OCI-LY3 (cell line): ENCODE measurements around the gene MYO1E.
"Not testable (repeated sequence)": the region's sequence is repeated elsewhere in the genome, so short reads cannot be mapped to it uniquely, and the experiment has no call there.

Experiments used
- H2AFZ ChIP-seq: fragments of 200-600, 300-600 bp; shearing (Covaris generic); 2 replicates; pipeline ENCODE4 v1.6.0; 2014; ENCODE audit warnings: antibody characterized with exemption, low read depth, low read length
- H3K27ac ChIP-seq: fragments of 200-600, 300-600 bp; sonication (generic); 2 replicates; pipeline ENCODE4 v1.5.1; 2014; ENCODE audit warnings: mild to moderate bottlenecking, low read length, moderate library complexity, mixed read lengths
- H3K27me3 ChIP-seq: fragments of 200-600, 300-600 bp; sonication (generic); 2 replicates; pipeline ENCODE4 v1.6.1; 2014; ENCODE audit warnings: low read depth, low read length, mixed read lengths
- H3K36me3 ChIP-seq: fragments of 200-600, 300-600 bp; sonication (generic); replicated peaks from 2 replicates; pipeline ENCODE3; 2014; ENCODE audit warnings: low read depth, low read length, mixed read lengths
- H3K4me1 ChIP-seq: fragments of 300-600, 200-600 bp; sonication (generic); 2 replicates; pipeline ENCODE4 v1.6.1; 2014; ENCODE audit warnings: low read length, mixed read lengths
- H3K4me2 ChIP-seq: fragments of 200-600, 300-600 bp; sonication (generic); 2 replicates; pipeline ENCODE4 v1.6.1; 2014; ENCODE audit warnings: low read length, mixed read lengths
- H3K4me3 ChIP-seq: fragments of 300-600, 200-600 bp; sonication (generic); 2 replicates; pipeline ENCODE4 v1.5.1; 2014; ENCODE audit warnings: antibody characterized with exemption, mild to moderate bottlenecking, low read length, moderate library complexity
- H3K79me2 ChIP-seq: fragments of 300-600, 200-600 bp; shearing (Covaris generic); 2 replicates; pipeline ENCODE4 v1.6.1; 2014; ENCODE audit warnings: mild to moderate bottlenecking, low read length, mixed read lengths
- H3K9ac ChIP-seq: fragments of 300-600, 200-600 bp; shearing (Covaris generic); 2 replicates; pipeline ENCODE4 v1.6.0; 2014; ENCODE audit warnings: mild to moderate bottlenecking, low read length, moderate library complexity
- H3K9me3 ChIP-seq: fragments of 200-600, 300-600 bp; shearing (Covaris generic); 2 replicates; pipeline ENCODE4 v1.6.1; 2014; ENCODE audit warnings: low read length, mixed read lengths; ENCODE audit not compliant: insufficient read depth
- H4K20me1 ChIP-seq: fragments of 200-600, 300-600 bp; sonication (generic); 2 replicates; pipeline ENCODE4 v1.6.1; 2016; ENCODE audit warnings: low read length, mixed read lengths; ENCODE audit not compliant: insufficient read depth
- EZH2phosphoT487 ChIP-seq: fragments of 200-600 bp; shearing (Covaris generic); IDR thresholded peaks from 2 replicates; pipeline ENCODE4 v1.6.1; 2018; ENCODE audit warnings: antibody characterized with exemption, mixed run types, low read depth
- TF ChIP-seq, protein P1 (sequence below): fragments of 200-600, 300-600 bp; sonication (generic); IDR thresholded peaks from 2 replicates; pipeline ENCODE4 v1.5.1; 2014; ENCODE audit warnings: antibody characterized with exemption, low read length, low read depth

The MYO1E gene

GRCh38 chr15:59340325-59340724 is 32.3 kb downstream of the MYO1E start:
- peaks cover 5% of the 10 kb centered on the region; the same call in 1 of the 2 replicates for H3K79me2 ChIP-seq

DNA sequence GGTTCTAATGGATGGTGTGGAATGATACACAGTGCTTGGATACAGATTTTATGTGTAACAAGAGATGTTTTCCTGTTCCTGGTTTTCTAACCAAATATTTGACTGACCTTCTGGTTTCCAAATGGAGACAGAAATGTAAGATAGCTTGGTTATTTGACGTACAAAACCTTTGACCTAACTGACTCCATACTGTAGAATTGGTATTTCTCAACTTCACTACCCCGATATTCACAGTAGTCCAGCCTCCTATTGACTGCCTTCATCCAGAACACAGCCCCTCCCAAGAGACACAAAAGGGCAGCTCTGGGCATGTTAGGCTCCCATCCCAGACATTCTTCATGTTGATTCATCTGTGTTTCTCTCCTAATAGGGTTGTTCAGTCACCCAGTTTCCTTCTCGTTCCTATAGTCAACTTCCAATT is 33.4 kb downstream of the MYO1E start:
- Histone ChIP-seq H3K36me3 (no peaks in the 10 kb centered on the region), H2AFZ (no peak overlapping the region), H4K20me1 (no peaks in the 10 kb centered on the region), H3K4me2 (no peak overlapping the region), H3K27me3 (no peaks in the 10 kb centered on the region), H3K79me2 (peaks cover 3% of the 10 kb centered on the region; the same call in 1 of the 2 replicates), H3K9me3 (no peaks in the 10 kb centered on the region), H3K4me3 (no peak overlapping the region), H3K9ac (no peak overlapping the region), H3K4me1 (no peaks in the 10 kb centered on the region), H3K27ac (no peak overlapping the region)
- TF ChIP-seq, protein P1, sequence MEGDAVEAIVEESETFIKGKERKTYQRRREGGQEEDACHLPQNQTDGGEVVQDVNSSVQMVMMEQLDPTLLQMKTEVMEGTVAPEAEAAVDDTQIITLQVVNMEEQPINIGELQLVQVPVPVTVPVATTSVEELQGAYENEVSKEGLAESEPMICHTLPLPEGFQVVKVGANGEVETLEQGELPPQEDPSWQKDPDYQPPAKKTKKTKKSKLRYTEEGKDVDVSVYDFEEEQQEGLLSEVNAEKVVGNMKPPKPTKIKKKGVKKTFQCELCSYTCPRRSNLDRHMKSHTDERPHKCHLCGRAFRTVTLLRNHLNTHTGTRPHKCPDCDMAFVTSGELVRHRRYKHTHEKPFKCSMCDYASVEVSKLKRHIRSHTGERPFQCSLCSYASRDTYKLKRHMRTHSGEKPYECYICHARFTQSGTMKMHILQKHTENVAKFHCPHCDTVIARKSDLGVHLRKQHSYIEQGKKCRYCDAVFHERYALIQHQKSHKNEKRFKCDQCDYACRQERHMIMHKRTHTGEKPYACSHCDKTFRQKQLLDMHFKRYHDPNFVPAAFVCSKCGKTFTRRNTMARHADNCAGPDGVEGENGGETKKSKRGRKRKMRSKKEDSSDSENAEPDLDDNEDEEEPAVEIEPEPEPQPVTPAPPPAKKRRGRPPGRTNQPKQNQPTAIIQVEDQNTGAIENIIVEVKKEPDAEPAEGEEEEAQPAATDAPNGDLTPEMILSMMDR, result no peak
- TF ChIP-seq EZH2phosphoT487, result no peak

More at GRCh38 chr15:59340325-59340724, 32.3 kb downstream of the MYO1E start:
- no peak overlapping the region for H3K27ac ChIP-seq
- H3K9me3 ChIP-seq, result no peaks in the 10 kb centered on the region
- no peaks in the 10 kb centered on the region for H4K20me1 ChIP-seq
- TF ChIP-seq, protein P1, result no peak
- TF ChIP-seq EZH2phosphoT487, result no peak
- H3K27me3 ChIP-seq, result no peaks in the 10 kb centered on the region
- H3K4me2 ChIP-seq, result no peak overlapping the region
- H2AFZ ChIP-seq, result no peak overlapping the region
- H3K4me1 ChIP-seq, result no peaks in the 10 kb centered on the region
- no peak overlapping the region for H3K9ac ChIP-seq
- H3K36me3 ChIP-seq, result no peaks in the 10 kb centered on the region
- H3K4me3 ChIP-seq, result no peak overlapping the region

DNA sequence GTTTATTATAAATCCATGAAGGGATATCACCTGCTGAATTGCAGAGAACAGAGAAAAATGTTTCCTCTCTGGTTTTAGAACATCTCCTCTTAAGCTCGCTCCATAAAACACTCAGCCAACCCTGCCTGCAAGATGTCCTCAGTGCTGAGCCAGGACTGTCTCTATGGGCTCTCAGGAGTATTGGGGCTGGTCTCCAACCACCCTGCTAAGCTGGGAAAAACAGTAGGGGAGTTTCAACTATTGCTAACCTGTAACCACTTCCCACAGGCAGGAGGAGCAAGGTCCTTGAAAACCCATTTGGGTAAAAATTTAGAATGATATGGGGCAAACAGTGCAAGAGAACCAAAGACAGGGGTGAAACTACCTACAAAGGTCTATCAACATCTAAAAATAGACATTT is 34.3 kb downstream of the MYO1E start:
- H3K9me3 ChIP-seq, result no peaks in the 10 kb centered on the region
- no peak overlapping the region for H3K4me3 ChIP-seq
- no peaks in the 10 kb centered on the region for H3K79me2 ChIP-seq
- H3K4me2 ChIP-seq, result no peak overlapping the region
- H2AFZ ChIP-seq, result no peak overlapping the region
- no peaks in the 10 kb centered on the region for H3K4me1 ChIP-seq
- H3K27me3 ChIP-seq, result no peaks in the 10 kb centered on the region
- no peak overlapping the region for H3K27ac ChIP-seq
- H3K9ac ChIP-seq, result no peak overlapping the region
- H4K20me1 ChIP-seq, result no peaks in the 10 kb centered on the region
- no peak for TF ChIP-seq EZH2phosphoT487
- TF ChIP-seq, protein P1, result no peak
- no peaks in the 10 kb centered on the region for H3K36me3 ChIP-seq

DNA sequence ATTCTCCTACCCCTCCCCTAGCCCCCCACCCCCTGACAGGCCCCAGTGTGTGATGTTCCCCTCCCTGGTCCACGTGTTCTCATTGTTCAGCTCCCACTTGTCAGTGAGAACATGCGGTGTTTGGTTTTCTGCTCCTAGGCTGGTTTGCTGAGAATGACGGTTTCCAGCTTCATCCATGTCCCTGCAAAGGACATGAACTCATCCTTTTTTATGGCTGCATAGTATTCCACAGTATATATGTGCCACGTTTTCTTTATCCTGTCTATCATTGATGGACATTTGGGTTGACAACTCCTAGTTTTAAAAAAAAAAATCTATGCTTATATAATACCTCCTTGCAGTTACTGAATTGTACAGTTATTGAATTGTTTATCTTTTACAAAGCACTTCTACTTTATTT is 35.9 kb downstream of the MYO1E start:
- H4K20me1 ChIP-seq, H3K9ac ChIP-seq, H3K27me3 ChIP-seq, H2AFZ ChIP-seq, H3K4me2 ChIP-seq, H3K79me2 ChIP-seq, H3K36me3 ChIP-seq, H3K9me3 ChIP-seq, H3K27ac ChIP-seq, H3K4me3 ChIP-seq: not testable (repeated sequence)
- peaks cover 10% of the 10 kb centered on the region for H3K4me1 ChIP-seq
